Glomerular visceral epithelial cell (primary cell): ENCODE data around the gene NUDT3.

Experiments used
- DNase-seq: peaks from one replicate; pipeline ENCODE4 v3.0.0-alpha.2; 2016; ENCODE audit errors: extremely low spot score

The NUDT3 gene

DNA sequence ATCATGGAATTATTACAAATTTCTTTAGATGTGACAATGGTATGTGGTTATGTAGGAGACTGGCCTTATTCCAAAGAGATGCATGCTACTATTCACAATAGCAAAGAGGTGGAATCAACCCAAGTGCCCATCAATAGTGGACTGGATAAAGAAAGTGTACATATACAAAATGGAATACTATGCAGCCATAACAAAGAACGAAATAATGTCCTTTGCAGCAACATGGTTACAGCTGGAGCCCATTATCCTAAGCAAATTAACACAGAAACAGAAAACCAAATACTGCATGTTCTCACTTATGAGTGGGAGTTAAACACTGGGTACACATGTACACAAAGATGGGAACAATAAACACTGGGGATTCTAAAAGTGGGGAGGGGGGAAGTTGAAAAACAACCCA, 69.7 kb downstream of the NUDT3 start:
- no peak for DNase-seq

DNA sequence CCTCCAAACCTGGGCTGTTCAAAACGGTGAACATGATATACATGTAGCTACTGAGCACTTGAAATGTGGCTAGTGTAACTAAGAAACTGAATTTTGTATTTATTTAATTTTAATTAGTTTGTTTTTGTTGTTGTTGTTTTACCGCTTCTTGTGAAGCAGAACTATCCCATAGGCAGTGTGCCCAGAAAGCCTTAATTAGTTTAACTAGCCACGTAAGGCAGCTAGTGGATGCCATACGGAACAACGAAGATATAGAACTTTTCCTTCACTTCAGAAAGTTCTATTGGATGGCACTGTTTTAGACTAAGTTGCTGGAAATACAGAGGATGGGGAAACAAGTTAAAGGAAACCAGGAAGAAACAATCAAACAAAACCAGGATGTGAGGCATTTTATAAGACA, 70.6 kb downstream of the NUDT3 start:
- DNase-seq = no peak

DNA sequence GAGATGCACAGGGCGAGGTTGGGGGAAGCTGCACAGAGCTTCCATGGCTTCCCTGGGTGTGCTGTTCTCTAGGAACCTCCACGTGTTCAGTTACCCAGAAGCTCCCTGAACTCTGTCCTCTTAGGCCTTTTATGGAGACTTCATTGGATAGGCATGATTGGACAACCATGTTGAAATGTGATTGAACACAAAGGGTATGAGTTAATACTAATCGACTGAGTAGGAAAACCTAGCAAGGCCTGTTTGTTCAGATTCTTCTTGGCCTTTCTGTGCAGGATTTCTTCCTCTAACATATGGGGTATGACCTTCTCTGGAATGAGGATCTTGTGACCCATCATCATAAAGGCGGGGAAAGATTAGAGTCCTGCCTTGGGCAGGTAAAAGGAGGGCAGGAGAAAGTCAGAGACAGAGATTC, 73.0 kb downstream of the NUDT3 start:
- no peak for DNase-seq

DNA sequence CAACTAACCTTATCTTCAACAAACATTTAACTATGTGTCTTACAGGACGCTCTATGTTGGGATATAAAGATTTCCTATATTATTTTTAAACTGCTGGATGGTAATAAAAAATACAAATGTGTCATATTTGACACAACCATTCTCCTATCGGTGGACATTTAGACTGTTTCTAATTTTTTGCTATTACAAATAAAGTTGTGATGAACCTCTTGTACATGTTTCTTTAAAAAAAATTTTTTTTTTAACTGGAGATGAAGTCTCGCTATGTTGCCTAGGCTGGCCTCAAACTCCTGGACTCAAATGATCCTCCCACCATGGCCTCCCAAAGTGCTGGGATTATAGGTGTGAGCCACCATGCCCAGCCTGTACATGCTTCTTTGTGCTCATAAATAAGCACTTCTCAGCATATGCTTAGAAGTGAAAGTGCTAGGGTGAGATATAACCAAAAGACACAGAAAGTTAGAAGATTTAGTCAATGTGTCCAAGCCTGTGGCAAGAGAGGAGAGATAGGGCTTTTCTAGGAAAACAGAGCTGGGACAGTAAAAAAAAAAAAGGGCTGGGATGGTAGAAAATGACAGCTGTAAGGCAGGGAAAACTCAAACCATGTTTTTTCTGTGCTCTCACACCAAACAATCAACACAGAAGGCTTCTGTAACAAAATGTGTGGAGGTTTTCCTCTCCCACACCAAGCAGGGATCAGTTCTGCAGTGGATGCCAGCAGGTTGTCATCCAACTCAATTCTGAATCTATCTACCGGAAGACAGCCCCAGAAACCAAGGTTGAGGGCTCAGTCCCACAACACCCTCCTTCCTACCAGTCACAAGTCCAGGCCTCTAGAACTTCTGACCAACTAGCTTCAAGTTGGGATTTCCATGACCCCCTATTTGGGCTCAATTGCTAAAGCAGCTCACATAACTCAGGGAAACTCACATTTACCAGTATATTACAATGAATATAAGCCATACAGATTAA, 73.7 kb downstream of the NUDT3 start:
- no peak for DNase-seq

DNA sequence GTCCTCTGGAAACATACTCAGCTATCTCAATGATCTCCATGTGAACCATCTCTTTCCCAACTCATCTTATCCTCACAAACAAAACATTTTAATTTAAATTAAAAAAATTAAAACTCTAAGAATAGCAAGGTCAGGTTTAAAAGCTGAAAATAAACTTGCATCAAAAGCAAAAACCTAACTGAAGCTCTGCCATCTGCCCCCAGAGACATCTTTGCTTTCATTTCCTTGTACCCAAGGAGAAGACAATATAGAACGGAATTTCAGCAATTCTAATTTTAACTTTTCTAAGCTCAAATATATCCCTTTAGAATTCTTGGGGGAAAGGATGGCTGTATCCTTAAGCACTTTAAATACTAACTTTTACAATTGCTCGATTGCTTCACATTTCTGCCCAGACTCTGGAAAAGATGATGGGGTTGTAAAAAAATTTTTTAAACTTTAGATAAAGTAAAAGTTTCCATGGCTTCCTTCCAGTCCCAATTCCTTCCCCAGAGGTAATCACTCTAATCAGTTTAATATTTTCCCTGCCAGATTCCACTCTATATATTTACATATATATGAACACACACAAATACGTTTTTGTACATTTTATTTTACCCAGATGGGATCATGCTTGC, 74.5 kb downstream of the NUDT3 start:
- no peak for DNase-seq

DNA sequence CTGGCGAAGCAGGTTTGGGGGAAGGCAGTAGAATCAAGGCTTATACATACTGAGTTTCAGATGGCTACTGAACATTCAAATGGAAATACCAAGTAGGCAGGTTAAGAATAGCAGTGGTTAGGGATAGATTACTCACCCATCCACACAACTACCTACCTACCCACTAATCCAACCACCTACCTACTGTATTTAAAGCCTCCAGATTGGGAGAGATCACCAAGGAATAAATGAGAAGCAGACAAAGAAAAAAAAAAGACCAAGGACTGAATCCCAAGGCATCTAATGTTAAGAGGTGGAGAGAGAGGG, 75.3 kb downstream of the NUDT3 start:
- no peak for DNase-seq

DNA sequence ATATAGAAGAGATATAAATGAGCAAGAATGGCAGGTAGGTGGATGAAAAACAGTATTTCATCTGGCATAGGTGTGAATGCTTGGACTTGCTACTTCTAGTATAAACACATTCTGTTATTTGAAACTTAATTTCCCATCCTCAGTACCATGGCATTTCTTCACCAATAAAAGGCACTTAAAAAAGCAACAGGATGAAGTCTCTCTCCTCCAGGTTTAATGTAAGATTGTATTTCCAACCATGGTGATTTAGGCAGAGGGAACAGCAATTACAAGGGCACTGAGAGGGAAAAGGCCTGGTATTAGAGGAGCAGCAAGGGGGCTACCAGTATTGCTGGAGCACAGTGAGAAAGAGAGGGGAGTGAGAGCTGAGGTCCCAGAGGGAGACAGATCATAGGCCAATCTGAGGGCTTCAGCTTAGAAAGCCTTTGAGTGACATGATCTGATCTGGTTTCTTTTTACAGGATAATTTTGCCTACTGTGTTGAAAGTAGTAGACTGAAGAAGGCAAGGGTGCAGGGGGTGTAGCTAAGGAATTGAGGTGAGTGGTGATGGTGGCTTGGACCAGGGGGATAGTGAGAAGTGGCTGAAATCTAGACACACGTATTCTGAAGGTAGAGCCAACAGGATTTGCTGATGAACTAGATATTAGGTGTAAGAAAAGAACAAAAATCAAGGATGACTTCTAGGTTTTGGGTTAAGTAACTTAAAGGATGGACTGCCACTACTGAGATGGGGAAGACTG, 75.9 kb downstream of the NUDT3 start:
- no peak for DNase-seq

DNA sequence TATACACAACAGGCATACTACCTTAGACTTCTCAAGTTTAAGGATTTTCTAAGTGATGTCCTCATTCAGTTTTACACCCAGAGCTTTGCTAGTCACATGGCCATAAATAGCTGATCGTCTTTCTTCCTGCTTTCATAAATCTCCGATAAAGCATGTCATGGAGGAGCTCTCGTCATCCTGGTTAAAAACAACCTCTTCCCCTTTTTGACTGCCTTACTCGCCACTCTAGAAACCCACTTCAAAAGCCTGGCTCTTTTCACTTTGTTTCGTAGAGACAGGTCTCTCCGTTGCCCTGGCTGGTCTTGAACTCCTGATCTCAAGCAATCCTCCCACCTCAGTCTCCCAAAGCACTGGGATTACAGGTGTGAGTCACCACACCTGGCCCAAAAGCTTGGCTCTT, 76.7 kb downstream of the NUDT3 start:
- DNase-seq = no peak

DNA sequence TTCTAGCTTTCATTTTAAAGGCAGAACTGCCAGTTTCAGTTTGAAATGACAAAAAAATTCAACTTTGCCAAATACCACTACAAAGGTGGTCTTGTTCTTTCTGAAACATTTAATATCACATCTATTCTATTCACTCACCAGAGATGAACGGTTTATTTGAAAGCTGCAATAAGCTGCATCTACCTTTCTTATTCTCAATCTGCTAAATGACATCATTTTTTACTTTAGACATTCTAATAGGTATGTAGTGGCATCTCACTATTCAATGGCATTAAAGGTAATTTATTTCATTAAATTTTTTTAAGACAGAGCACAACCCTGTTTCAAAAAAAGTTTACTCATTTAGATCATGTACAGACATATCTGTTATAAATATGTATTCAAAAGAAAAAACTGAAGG, 77.2 kb downstream of the NUDT3 start:
- no peak for DNase-seq

DNA sequence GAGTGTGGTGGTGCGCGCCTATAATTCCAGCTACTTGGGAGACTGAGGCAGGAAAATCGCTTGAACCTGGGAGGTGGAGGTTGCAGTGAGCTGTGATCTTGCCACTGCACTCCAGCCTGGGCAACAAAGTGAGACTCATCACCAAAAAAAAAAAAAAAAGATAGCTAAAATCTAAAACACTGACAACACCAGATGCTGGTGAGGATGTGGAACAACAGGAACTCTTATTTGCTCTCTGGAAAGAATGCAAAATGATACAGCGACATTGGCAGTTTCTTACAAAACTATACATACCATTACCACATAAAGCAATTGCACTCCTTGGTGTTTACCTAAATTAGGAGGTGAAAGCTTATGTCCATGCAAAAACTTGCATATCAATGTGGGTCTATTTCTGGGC, 80.2 kb downstream of the NUDT3 start:
- DNase-seq = no peak

DNA sequence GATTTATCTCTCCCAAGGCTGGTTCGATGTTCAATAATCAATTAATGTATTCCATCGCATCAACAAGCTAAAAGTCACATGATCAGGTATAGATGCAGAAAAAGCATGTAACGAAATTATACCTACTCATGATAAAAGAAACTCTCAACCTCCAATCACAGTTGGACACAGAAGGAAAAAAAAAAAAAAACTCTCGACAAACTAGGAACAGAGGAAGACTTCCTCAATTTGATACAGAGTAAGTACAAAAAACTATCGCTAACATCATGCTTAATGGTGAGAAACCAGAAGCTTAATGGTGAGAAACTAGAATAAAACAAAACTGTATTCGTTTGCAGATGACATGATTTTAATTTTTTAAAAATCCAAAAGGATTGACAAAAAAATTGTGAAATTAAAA, 81.7 kb downstream of the NUDT3 start:
- DNase-seq = no peak

DNA sequence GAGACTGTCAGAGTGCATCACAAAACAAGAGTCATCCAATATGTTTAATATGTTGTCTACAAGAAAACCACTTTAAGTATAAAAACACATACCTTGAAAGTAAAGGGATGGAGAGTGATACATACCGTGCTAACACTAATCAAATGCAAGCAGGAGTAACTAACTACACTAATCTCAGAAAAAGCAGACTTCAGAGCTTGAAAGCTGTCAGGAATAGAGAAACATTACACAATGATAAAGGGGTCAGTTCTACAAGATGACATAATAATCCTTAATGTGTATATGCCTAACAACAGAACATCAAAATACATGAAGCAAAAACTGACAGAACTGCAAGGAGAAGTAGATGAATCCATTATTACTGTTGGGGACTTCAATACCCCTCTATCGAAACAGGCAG, 84.0 kb downstream of the NUDT3 start:
- no peak for DNase-seq

DNA sequence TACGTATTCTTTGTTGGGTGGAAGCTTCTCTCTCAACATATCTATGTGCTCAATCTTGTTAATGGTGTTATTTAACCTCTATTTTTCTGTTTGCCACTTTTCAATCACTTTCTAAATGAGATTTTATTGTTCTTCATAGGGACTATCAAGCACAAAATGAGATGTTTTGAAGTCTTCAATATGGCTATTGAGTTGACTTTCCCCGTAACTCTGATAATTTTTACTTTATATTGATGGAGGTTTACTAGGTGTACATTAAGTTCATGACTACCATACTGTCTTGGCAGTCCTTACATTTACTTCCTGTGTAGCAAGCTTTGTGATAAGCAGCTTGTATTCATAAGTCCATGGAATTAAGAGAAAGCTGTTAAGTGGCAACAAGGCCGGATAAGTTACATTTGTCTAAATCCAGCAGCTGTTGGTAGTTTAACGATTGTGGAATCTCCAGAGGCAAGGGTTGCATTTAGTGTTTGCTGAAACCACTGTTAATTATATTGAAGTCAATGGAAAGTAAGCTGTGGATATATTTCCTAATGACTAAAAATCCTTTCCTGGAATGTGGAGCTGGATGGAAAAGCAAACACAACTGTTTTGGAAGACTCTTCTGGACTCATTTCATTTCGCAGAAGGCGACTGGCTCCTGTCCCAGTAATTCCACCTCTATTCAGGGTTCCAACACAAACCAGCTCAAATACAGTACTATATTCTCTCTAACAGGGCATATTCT, 86.3 kb downstream of the NUDT3 start:
- no peak for DNase-seq

DNA sequence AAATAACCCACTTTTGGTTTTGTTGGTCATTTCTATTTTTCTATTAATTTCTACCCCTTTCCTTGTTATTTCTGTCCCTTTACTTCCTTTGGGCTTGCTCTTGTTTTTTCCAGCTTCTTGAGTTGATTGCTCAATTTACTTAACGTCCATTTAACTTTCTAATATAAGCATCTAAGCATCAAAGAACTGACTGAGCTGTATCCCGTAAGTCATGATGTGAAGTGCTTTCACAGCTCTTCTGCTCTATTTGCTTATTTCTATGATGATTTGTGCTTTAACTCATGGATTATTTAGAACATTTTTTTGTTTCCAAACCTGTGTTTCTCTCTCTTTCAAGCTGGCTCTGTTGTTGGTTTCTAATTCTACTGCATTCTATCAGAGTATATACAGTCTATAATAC, 87.0 kb downstream of the NUDT3 start:
- no peak for DNase-seq

DNA sequence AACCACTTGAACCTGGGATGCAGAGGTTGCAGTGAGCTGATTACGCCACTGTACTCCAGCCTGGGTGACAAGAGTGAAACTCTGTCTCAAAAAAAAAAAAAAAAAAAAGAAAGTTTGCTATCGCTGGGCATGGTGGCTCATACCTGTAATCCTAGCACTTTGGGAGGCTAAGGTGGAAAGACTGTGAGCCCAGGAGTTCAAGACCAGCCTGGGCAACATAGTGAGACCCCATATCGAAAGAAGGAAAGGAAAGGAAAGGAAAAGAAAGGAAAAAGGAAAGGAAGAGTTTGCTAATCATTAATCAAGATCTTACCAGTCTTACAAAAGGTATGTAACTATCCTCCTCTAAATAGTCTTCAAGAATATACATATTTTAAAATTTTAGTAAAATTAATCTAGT, 88.3 kb downstream of the NUDT3 start:
- DNase-seq = no peak

DNA sequence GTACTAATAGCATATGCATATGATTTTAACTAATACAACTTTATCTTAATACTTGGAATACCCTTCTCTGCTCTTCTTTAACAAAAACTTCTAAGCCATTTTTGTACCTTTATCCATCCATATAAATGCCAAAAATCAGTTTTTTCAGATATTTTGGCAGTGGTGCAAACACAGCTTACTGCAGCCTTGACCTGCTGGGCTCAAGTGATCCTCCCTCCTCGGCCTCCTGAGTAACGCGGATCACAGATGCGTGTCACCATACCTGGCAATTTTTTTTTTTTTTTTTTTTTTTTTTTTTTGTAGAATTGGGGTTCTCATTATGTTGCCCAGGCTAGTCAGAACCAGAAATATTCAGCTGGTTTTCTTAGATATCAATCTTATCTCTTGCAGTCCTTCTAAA, 89.5 kb downstream of the NUDT3 start:
- no peak for DNase-seq

DNA sequence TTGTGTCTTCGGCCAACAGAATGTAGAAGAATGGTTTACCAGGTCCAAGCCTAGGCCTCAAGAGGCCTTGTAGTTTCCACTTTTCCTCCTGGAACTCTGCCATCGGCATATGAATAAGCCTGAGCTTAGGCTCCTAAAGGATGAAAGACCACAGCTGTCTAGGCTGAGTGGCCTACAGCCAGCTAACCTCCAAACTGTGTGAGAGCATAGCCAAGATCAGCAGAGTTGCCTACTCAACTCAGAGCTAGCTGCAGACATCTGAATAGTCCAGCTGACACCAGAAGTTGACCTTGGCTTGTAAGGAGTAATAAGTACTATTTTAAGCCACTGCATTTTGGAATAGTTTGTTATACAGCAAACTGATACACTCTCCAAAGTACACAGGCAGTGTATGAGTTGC, 91.1 kb downstream of the NUDT3 start:
- DNase-seq = peak; percentile 6

DNA sequence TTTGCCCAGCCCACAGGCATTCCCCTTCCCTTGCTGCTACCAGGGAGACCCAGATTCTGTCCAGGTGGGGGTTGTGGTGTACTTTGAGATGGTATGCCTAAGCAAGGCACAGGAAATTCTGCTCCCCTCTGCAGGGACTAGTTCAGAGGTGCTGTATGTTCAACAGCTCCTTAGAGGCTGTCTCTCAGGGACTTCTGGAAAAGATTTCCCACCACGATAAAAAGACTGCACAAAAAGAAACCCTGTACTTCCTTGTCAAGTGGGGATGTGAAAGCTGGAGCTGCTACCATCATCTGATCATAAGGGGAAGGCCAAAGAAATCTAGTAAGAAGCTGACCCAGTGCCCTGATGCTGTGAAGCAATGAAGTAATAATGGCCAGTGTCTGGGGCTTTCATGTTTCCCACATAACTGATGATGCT, 92.1 kb downstream of the NUDT3 start:
- DNase-seq = no peak

DNA sequence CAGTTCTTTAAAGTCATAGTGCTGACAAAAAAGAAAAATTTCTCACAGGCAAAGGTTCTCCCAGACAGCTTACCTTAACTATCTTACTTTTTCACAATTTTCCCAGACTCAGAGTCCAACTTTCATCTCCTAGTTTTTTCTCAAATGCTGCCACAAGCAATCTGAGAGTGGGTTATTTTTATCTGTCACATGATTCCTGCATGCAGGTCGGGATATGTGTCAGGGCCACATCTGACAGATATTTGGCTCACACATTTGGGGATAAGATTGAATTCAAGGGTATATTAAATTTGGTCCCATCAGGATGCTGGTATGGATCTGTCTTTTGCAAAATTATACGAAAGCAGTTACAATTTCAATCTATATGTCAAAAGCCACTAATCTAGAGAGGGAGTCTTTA, 93.5 kb downstream of the NUDT3 start:
- no peak for DNase-seq

DNA sequence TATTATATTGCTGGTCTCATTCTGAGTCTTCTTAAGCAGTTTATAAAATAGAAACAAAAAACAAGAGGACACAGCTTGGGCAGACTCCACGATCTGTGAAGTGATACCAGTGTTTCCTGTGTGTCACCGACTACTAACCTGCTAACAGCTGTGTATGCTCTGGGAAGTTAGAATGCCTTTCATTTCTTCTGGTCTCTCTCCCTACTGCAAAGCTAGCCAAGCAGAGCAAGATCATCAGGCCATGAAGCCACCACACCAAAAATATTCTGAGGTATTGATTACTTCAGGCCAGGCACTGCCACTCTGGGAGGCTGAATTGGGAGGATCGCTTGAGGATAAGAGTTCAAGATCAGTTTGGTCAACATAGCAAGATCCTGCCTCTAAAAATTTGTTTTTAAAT, 96.7 kb downstream of the NUDT3 start:
- DNase-seq = peak; percentile 74

DNA sequence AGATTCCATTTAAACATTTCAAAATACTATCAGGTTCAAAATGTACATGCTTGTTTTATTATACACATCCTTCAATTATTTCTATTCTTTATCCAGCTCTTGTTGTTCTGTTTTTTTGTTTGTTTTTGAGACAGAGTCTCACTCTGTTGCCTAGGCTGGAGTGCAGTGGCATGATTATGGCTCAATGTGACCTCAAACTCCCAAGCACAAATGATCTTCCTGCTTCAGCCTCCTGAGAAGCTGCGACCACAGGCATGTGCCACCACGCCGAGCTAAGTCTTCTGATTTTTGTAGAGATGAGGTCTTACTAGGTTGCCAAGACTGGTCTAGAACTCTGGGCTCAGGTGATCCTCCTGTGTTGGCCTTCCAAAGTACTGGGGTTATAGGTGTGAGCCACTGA, 99.5 kb downstream of the NUDT3 start:
- DNase-seq = no peak

DNA sequence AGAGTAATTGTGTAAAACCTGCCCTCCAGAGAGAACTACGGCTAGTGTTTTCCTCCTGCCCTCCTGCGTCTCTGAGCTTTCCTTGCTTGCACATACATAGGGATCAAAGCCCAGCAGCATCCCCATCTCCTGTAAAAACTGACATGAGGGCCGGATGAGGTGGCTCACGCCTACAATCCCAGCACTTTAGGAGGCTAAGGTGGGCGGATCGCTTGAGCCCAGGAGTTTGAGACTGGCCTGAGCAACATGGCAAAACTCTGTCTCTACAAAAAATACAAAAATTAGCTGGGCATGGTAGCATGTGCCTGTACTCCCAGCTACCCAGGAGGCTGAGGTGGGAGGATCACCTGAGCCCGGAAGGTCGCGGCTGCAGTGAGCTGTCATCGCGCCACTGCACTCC, 103.3 kb downstream of the NUDT3 start:
- no peak for DNase-seq
